Muscle of back (tissue), 13 donors: ENCODE measurements around the gene TUBA4A. TPM values are rescaled to one million over a fixed set of nuclear protein-coding genes. Genes with fewer than 3 reads are reported as not detected.

Experiments used
- DNase-seq, 3 donors: peaks; one replicate each; pipeline versions ENCODE4 v3.0.0 to v3.0.0-alpha.2; 2013
- long read RNA-seq, 9 donors: transcript quantifications; one replicate each; lab custom pipeline, GENCODE V29; 2026
- polyA plus RNA-seq, 10 donors: library from polyadenylated mRNA; unstranded; fragments of 120-200 nt; gene quantifications; one replicate each; pipeline ENCODE4 v1.2.1, GENCODE V29; 2013; ENCODE audit not compliant: insufficient read length in 10 of 10

TUBA4A gene
- 100 to 1,000 TPM in 7 of 10 donors, 10 to 100 TPM in 3; 84.3 to 159 (median 120) TPM for polyA plus RNA-seq
- long read RNA-seq, donor 1, transcript TUBA4A-201 (4 exons, 2,162 nt), result major isoform, 45 of 107 reads
- long read RNA-seq, donor 1, partial matches to known transcripts, result 48 of 107 reads
- long read RNA-seq, donor 1, other reads (novel, unspliced or antisense), result 7 of 107 reads
- long read RNA-seq, donor 2, transcript TUBA4A-201 (4 exons, 2,162 nt), result major isoform, 35 of 47 reads
- long read RNA-seq, donor 2, partial matches to known transcripts, result 12 of 47 reads
- long read RNA-seq, donor 2, other reads (novel, unspliced or antisense), result 0 of 47 reads
- long read RNA-seq, donor 3, result 0 reads
- long read RNA-seq, donor 4, transcript TUBA4A-201 (4 exons, 2,162 nt), result major isoform, 25 of 40 reads
- long read RNA-seq, donor 4, partial matches to known transcripts, result 14 of 40 reads
- long read RNA-seq, donor 4, other reads (novel, unspliced or antisense), result 0 of 40 reads
- long read RNA-seq, donor 5, transcript TUBA4A-201 (4 exons, 2,162 nt), result major isoform, 41 of 96 reads
- long read RNA-seq, donor 5, partial matches to known transcripts, result 52 of 96 reads
- long read RNA-seq, donor 5, other reads (novel, unspliced or antisense), result 0 of 96 reads
- long read RNA-seq, donor 6, transcript TUBA4A-201 (4 exons, 2,162 nt), result major isoform, 44 of 76 reads
- long read RNA-seq, donor 6, partial matches to known transcripts, result 31 of 76 reads
- long read RNA-seq, donor 6, other reads (novel, unspliced or antisense), result 0 of 76 reads
- long read RNA-seq, donor 7, transcript TUBA4A-201 (4 exons, 2,162 nt), result major isoform, 18 of 28 reads
- long read RNA-seq, donor 7, partial matches to known transcripts, result 9 of 28 reads
- long read RNA-seq, donor 7, other reads (novel, unspliced or antisense), result 0 of 28 reads
- long read RNA-seq, donor 8, transcript TUBA4A-201 (4 exons, 2,162 nt), result major isoform, 17 of 30 reads
- long read RNA-seq, donor 8, partial matches to known transcripts, result 11 of 30 reads
- long read RNA-seq, donor 8, other reads (novel, unspliced or antisense), result 0 of 30 reads
- long read RNA-seq, donor 9, transcript TUBA4A-201 (4 exons, 2,162 nt), result major isoform, 5 of 5 reads
- long read RNA-seq, donor 9, partial matches to known transcripts, result 0 of 5 reads
- long read RNA-seq, donor 9, other reads (novel, unspliced or antisense), result 0 of 5 reads

- DNase-seq, result peak in 2 of 3 donors; percentile 63 to 70
These were observed at the start of gene TUBA4A for GRCh38 chr2:219253753-219254589. Gene TUBA4A (minus strand): TSS chr2:219253918. CDS start chr2:219253858, 60 bp downstream.

DNA sequence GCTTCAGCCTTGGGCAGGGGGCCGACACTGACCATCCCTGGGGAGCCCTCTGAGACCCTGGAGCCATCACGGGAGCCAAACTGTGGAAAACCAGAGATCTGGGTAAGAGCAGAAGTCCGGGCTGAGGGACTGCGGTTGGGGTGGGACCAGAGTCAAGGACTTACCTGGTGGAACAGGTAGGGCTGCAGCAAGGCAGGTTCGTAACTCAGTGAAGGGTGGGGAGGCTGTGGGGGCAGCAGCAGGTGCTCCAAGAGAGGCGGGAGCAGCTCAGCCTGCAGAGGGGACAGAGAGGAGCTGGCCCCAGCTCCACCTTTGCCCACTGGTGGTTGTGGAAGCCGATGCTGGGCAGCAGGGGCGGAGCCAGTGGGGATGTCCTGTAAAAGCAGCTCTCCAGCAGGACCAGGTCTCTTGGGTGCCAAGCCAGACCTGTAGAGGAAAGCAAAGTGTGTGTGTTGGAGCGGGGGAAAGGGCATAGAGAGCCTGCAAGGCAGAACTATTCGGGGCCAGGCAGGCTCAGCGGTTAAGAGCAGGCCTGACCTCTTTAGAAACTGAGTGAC, 48.8 kb upstream of the TUBA4A start:
- DNase-seq, result no peak

DNA sequence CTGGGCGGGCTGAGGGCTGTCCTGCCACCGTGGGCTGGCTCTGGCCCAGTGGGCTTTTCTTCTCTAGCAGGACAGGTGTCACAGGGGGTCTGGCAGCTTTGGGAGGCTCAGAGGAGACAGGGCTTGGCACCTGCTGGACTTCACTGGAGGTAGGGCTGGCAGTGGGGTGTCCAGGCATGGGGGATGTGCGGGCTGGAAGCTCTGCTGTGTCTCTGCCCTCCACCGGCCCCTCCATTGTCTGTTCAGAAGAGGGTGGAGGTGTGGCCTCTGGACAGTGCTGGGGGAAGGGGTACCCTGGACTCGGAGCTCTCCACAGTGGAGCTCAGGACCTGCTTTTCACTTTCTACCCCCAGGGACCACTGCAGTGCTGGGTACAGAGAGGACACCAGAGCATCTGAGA, 46.3 kb upstream of the TUBA4A start:
- DNase-seq, result no peak

GRCh38 chr2:219299372-219299760, 45.6 kb upstream of the TUBA4A start:
- DNase-seq, result no peak

DNA sequence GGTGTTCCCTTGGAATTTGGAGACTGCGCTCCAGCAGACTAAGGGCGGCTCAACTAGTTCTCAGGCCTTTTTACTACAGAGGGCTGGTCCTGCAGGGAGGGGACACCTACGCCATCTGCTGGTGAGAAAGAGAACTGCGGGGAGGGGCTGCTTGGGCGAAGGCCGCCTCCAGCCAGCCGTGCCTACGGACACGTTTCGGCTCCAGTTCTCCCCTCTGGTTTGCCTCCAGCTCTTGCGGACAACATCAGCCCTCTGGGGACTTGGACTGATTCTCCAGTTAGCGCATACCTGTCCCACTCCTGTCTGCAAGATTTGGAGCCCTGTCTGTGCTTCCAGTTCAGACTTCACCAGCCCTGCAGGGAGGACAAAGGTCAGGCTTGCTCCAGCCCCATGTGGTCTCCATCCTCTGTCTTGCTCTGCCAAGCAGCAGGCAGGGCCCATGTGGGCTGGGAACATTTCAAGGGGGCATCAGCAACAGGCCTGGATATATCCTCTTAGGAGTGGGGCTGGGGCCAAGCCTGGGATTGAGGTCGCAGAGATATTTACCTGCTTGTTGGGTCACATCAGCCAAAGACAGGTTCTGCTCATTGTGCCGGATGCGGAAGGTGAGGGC, 45.1 kb upstream of the TUBA4A start:
- DNase-seq, result peak; percentile 72 to 90 (median 83)

- no peak for DNase-seq
These were observed 44.2 kb upstream of the TUBA4A start for GRCh38 chr2:219297766-219298456.

GRCh38 chr2:219296631-219297391, 43.1 kb upstream of the TUBA4A start:
- DNase-seq, result no peak

GRCh38 chr2:219296142-219296541, 42.4 kb upstream of the TUBA4A start:
- DNase-seq, result no peak

GRCh38 chr2:219294356-219295351, 40.9 kb upstream of the TUBA4A start:
- peak; percentile 81 to 94 (median 91) for DNase-seq

GRCh38 chr2:219293736-219294231, 40.1 kb upstream of the TUBA4A start:
- DNase-seq, result no peak

GRCh38 chr2:219292616-219293015, 38.9 kb upstream of the TUBA4A start:
- DNase-seq, result no peak

- no peak for DNase-seq
These were observed 38.3 kb upstream of the TUBA4A start for GRCh38 chr2:219291910-219292490.

DNA sequence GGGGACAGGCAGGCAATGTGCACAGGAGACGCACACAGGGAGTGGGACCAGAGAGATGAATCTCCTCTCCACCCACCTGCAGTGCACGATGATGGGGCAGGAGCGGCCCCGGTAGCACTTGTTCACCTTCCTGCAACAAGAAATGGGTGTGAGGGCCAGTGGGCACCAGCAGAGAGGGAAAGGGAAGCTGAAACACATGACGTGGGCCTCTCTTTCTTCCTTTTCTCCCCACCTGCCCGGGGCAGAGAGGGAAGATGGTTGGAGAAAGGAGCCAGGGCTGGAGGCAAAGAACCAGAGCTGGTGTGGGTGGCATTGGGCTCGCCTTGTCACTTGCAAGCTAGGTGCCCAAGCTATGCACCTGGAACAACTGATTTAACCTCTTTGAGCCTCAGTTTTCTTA, 37.7 kb upstream of the TUBA4A start:
- DNase-seq, result no peak

- DNase-seq, result peak in 1 of 3 donors; percentile 43
These were observed 36.9 kb upstream of the TUBA4A start for GRCh38 chr2:219290381-219291171.

DNA sequence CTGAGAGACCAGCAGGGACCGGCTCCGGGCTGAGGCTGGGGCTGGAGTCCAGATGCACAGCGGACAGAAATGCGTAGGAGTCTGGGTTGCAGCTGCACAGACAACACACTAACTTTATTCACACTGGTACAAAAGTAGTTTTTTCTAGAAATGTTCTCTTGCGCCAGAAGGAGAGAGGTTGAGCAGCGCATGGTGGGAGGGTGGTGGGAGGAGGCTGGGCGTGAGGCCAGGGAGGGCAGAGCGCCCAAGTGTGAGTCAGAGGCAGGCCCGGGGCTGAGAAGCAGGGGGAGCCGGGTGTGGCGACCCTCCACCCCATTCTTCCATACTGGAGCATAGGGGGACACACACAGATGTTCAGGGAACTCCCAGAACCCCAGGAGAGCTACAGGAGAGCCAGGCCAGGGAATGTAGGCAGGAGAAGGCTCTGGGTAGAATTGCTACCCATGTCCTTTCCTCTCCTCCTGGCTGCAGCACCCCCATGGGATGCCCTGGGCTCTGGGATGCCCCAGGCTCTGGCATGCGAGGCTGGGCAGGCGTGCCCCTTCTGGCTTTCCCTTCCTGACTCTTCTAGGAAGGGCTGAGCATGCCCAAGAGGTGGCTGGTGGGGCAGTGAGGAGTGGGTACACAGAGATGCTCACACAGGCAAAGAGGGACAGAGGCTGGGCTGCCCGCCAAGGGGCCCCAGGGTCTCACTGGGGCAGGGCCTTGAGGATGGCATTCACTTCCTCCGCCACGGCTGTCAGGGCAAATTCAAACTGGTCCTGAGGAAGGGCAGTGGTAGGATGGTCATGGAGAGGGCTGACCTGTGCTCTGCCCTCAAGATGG, 36.0 kb upstream of the TUBA4A start:
- DNase-seq, result peak; percentile 80 to 96 (median 92)
